ENCODE data around the gene ZNF302.

GRCh38 chr19:34669305-34669704 lies 8.2 kb upstream of the ZNF302 start:
- no peak for TF ChIP-seq CTCF (IDR thresholded peaks at IDR 0.05; ENCODE audit: low read depth, low read length, missing input control)
- TF ChIP-seq, protein P1, sequence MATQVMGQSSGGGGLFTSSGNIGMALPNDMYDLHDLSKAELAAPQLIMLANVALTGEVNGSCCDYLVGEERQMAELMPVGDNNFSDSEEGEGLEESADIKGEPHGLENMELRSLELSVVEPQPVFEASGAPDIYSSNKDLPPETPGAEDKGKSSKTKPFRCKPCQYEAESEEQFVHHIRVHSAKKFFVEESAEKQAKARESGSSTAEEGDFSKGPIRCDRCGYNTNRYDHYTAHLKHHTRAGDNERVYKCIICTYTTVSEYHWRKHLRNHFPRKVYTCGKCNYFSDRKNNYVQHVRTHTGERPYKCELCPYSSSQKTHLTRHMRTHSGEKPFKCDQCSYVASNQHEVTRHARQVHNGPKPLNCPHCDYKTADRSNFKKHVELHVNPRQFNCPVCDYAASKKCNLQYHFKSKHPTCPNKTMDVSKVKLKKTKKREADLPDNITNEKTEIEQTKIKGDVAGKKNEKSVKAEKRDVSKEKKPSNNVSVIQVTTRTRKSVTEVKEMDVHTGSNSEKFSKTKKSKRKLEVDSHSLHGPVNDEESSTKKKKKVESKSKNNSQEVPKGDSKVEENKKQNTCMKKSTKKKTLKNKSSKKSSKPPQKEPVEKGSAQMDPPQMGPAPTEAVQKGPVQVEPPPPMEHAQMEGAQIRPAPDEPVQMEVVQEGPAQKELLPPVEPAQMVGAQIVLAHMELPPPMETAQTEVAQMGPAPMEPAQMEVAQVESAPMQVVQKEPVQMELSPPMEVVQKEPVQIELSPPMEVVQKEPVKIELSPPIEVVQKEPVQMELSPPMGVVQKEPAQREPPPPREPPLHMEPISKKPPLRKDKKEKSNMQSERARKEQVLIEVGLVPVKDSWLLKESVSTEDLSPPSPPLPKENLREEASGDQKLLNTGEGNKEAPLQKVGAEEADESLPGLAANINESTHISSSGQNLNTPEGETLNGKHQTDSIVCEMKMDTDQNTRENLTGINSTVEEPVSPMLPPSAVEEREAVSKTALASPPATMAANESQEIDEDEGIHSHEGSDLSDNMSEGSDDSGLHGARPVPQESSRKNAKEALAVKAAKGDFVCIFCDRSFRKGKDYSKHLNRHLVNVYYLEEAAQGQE (IDR thresholded peaks at IDR 0.05) = no peak
- no peak for TF ChIP-seq RAD21 (IDR thresholded peaks at IDR 0.05)
- TF ChIP-seq GABPA (IDR thresholded peaks at IDR 0.05 in 1 of 2, conservative IDR thresholded peaks at IDR 0.05 in 1 of 2) = no peak
- no peak for TF ChIP-seq EGR1 (IDR thresholded peaks at IDR 0.05; ENCODE audit: low read depth in 2 of 2)
- TF ChIP-seq TAF1 (conservative IDR thresholded peaks at IDR 0.05) = no peak
- no peak for TF ChIP-seq JUND (IDR thresholded peaks at IDR 0.05)
- TF ChIP-seq MAX (IDR thresholded peaks at IDR 0.05) = no peak
- TF ChIP-seq YY1 (IDR thresholded peaks at IDR 0.05) = no peak
- TF ChIP-seq SP1 (IDR thresholded peaks at IDR 0.05) = no peak
